ENCODE data around the gene HOMER3. TPM values are rescaled to one million over a fixed set of nuclear protein-coding genes. Genes with fewer than 3 reads are reported as not detected.

HOMER3 gene
- total and polyA plus RNA-seq, 2 donors (not counting 1 experiment from before 2014, with no cell fraction given), result 23.7 to 70.2 TPM

GRCh38 chr19:18945297-18945696, 4.3 kb upstream of the HOMER3 start:
- Histone ChIP-seq H3K4me2 (ENCODE audit: extremely low read depth, insufficient read depth, low read length) (no peak overlapping the region), H3K36me3 (ENCODE audit: control insufficient read depth, insufficient read depth, low read length) (peaks cover 1% of the 10 kb centered on the region), H3K79me2 (ENCODE audit: control insufficient read depth, insufficient read depth, low read length) (peaks cover 4% of the 10 kb centered on the region), H2AFZ (ENCODE audit: low read length) (no peak overlapping the region), H3K4me1 (ENCODE audit: control insufficient read depth, extremely low read depth, insufficient read depth, low read length) (no peaks in the 10 kb centered on the region), H3K4me3 (replicated peaks in 1 of 4; ENCODE audit: control extremely low read depth in 1 of 4, insufficient read depth in 1 of 4, low read depth in 3 of 4, low read length in 4 of 4) (no peak overlapping the region), H3K27ac (ENCODE audit: insufficient read depth, low read length) (no peak overlapping the region), H4K20me1 (ENCODE audit: control insufficient read depth, extremely low read depth, insufficient read depth, low read length) (no peaks in the 10 kb centered on the region), H3K27me3 (ENCODE audit: control insufficient read depth, insufficient read depth, low read length) (no peaks in the 10 kb centered on the region), H3K9ac (ENCODE audit: insufficient read depth, low read length) (no peak overlapping the region), H3K9me3 (ENCODE audit: control insufficient read depth, insufficient read depth, low read depth, low read length) (no peaks in the 10 kb centered on the region)
- no peak for TF ChIP-seq EZH2 (IDR thresholded peaks at IDR 0.05; ENCODE audit: low read length, missing control alignments)
- TF ChIP-seq CTCF (conservative IDR thresholded peaks at IDR 0.05 in 1 of 2, IDR thresholded peaks at IDR 0.05 in 1 of 2; ENCODE audit: low read depth in 1 of 2, low read length in 2 of 2), result no peak
- no peak for DNase-seq (ENCODE audit: low read depth in 2 of 2)

GRCh38 chr19:18943465-18943864, 2.4 kb upstream of the HOMER3 start:
- no peak overlapping the region for H2AFZ ChIP-seq (ENCODE audit: low read length)
- no peaks in the 10 kb centered on the region for H3K27me3 ChIP-seq (ENCODE audit: control insufficient read depth, insufficient read depth, low read length)
- H3K79me2 ChIP-seq (ENCODE audit: control insufficient read depth, insufficient read depth, low read length), result peaks cover 20% of the 10 kb centered on the region
- H3K36me3 ChIP-seq (ENCODE audit: control insufficient read depth, insufficient read depth, low read length), result peaks cover 1% of the 10 kb centered on the region
- no peak for TF ChIP-seq CTCF (conservative IDR thresholded peaks at IDR 0.05 in 1 of 2, IDR thresholded peaks at IDR 0.05 in 1 of 2; ENCODE audit: low read depth in 1 of 2, low read length in 2 of 2)
- TF ChIP-seq EZH2 (IDR thresholded peaks at IDR 0.05; ENCODE audit: low read length, missing control alignments), result no peak
- no peaks in the 10 kb centered on the region for H4K20me1 ChIP-seq (ENCODE audit: control insufficient read depth, extremely low read depth, insufficient read depth, low read length)
- H3K4me1 ChIP-seq (ENCODE audit: control insufficient read depth, extremely low read depth, insufficient read depth, low read length), result no peaks in the 10 kb centered on the region
- H3K4me3 ChIP-seq (replicated peaks in 1 of 4; ENCODE audit: control extremely low read depth in 1 of 4, insufficient read depth in 1 of 4, low read depth in 3 of 4, low read length in 4 of 4), result no peak overlapping the region
- H3K9me3 ChIP-seq (ENCODE audit: control insufficient read depth, insufficient read depth, low read depth, low read length), result no peaks in the 10 kb centered on the region
- no peak overlapping the region for H3K4me2 ChIP-seq (ENCODE audit: extremely low read depth, insufficient read depth, low read length)
- H3K9ac ChIP-seq (ENCODE audit: insufficient read depth, low read length), result no peak overlapping the region
- no peak for DNase-seq (ENCODE audit: low read depth in 2 of 2)
- H3K27ac ChIP-seq (ENCODE audit: insufficient read depth, low read length), result no peak overlapping the region

- no peak overlapping the region for H3K27ac ChIP-seq (ENCODE audit: insufficient read depth, low read length)
- H3K27me3 ChIP-seq (ENCODE audit: control insufficient read depth, insufficient read depth, low read length), result no peaks in the 10 kb centered on the region
- peaks cover 4% of the 10 kb centered on the region for H3K36me3 ChIP-seq (ENCODE audit: control insufficient read depth, insufficient read depth, low read length)
- H2AFZ ChIP-seq (ENCODE audit: low read length), result no peak overlapping the region
- no peaks in the 10 kb centered on the region for H4K20me1 ChIP-seq (ENCODE audit: control insufficient read depth, extremely low read depth, insufficient read depth, low read length)
- no peak overlapping the region for H3K9ac ChIP-seq (ENCODE audit: insufficient read depth, low read length)
- H3K4me1 ChIP-seq (ENCODE audit: control insufficient read depth, extremely low read depth, insufficient read depth, low read length), result no peaks in the 10 kb centered on the region
- H3K9me3 ChIP-seq (ENCODE audit: control insufficient read depth, insufficient read depth, low read depth, low read length), result no peaks in the 10 kb centered on the region
- DNase-seq (ENCODE audit: low read depth in 2 of 2), result no peak
- no peak overlapping the region for H3K4me3 ChIP-seq (replicated peaks in 1 of 4; ENCODE audit: control extremely low read depth in 1 of 4, insufficient read depth in 1 of 4, low read depth in 3 of 4, low read length in 4 of 4)
- TF ChIP-seq EZH2 (IDR thresholded peaks at IDR 0.05; ENCODE audit: low read length, missing control alignments) (no peak), CTCF (conservative IDR thresholded peaks at IDR 0.05 in 1 of 2, IDR thresholded peaks at IDR 0.05 in 1 of 2; ENCODE audit: low read depth in 1 of 2, low read length in 2 of 2) (no peak)
- H3K4me2 ChIP-seq (ENCODE audit: extremely low read depth, insufficient read depth, low read length), result no peak overlapping the region
- H3K79me2 ChIP-seq (ENCODE audit: control insufficient read depth, insufficient read depth, low read length), result peaks cover 22% of the 10 kb centered on the region
Measured at GRCh38 chr19:18942692-18943091, 1.7 kb upstream of the HOMER3 start.
